Pulmonary artery endothelial cell (primary cell): ENCODE results near the gene AKT1. TPM values are rescaled to one million over a fixed set of nuclear protein-coding genes. Genes with fewer than 3 reads are reported as not detected.

ENCODE experiments used
- DNase-seq: peaks from one replicate; pipeline ENCODE4 v3.0.0-alpha.2; 2011; ENCODE audit warnings: low read depth, low spot score
- total RNA-seq: library from RNA; depleted of rRNA; stranded (reverse); fragments of >200 nt; gene quantifications from 2 replicates; pipeline ENCODE4 v1.2.3, GENCODE V29; 2014

Gene AKT1
- total RNA-seq, 1 donor from 2014 or later = 229 TPM

GRCh38 chr14:104786726-104787675, 8.5 kb downstream of the AKT1 start:
- no peak for DNase-seq

GRCh38 chr14:104786091-104786586, 9.4 kb downstream of the AKT1 start:
- no peak for DNase-seq

- DNase-seq = no peak
Measured at GRCh38 chr14:104785708-104786080, 9.9 kb downstream of the AKT1 start.

GRCh38 chr14:104784846-104785707, 10.5 kb downstream of the AKT1 start:
- no peak for DNase-seq

GRCh38 chr14:104784218-104784568, 11.4 kb downstream of the AKT1 start:
- DNase-seq = no peak

- DNase-seq = no peak
Measured at GRCh38 chr14:104783484-104784217, 11.9 kb downstream of the AKT1 start.

- no peak for DNase-seq
Measured at GRCh38 chr14:104782808-104783139, 12.8 kb downstream of the AKT1 start.

- DNase-seq = no peak
Measured at GRCh38 chr14:104782086-104782807, 13.3 kb downstream of the AKT1 start.

GRCh38 chr14:104781271-104782077, 14.1 kb downstream of the AKT1 start:
- no peak for DNase-seq

- no peak for DNase-seq
Measured at GRCh38 chr14:104780513-104781030, 15.0 kb downstream of the AKT1 start.

GRCh38 chr14:104779776-104780512, 15.6 kb downstream of the AKT1 start:
- DNase-seq = no peak

GRCh38 chr14:104778694-104779331, 16.7 kb downstream of the AKT1 start:
- no peak for DNase-seq

GRCh38 chr14:104777808-104778249, 17.7 kb downstream of the AKT1 start:
- no peak for DNase-seq

GRCh38 chr14:104776961-104777807, 18.4 kb downstream of the AKT1 start:
- DNase-seq = no peak

GRCh38 chr14:104776481-104776880, 19.1 kb downstream of the AKT1 start:
- no peak for DNase-seq

- DNase-seq = no peak
Measured at GRCh38 chr14:104775073-104775489, 20.5 kb downstream of the AKT1 start.

- no peak for DNase-seq
Measured at GRCh38 chr14:104774453-104775072, 21.0 kb downstream of the AKT1 start.
